ENCODE data around the gene ENTPD6.
"Not testable (repeated sequence)": the region's sequence is repeated elsewhere in the genome, so short reads cannot be mapped to it uniquely, and the experiment has no call there.

Gene ENTPD6

DNA sequence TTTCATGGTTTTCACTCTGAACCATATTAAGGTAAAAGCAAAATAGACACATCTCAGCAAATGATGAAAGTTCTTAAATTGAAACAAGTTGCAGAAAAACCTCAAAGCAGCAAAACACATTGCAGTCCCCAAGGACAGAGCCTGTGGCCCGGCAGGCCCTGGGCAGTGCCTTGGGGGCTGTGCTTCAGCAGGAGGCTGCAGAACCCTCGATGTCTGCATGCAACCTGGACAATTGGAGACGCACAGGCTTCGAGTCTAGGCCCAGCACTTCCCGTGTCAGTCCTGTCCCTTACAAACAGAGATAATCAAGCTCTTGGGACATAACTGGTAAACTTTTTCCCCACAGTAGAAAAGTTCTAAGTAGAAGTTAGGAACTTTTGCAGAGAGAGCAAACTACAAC, 61.6 kb downstream of the ENTPD6 start:
- DNase-seq (ENCODE audit: low spot score) = no peak

DNA sequence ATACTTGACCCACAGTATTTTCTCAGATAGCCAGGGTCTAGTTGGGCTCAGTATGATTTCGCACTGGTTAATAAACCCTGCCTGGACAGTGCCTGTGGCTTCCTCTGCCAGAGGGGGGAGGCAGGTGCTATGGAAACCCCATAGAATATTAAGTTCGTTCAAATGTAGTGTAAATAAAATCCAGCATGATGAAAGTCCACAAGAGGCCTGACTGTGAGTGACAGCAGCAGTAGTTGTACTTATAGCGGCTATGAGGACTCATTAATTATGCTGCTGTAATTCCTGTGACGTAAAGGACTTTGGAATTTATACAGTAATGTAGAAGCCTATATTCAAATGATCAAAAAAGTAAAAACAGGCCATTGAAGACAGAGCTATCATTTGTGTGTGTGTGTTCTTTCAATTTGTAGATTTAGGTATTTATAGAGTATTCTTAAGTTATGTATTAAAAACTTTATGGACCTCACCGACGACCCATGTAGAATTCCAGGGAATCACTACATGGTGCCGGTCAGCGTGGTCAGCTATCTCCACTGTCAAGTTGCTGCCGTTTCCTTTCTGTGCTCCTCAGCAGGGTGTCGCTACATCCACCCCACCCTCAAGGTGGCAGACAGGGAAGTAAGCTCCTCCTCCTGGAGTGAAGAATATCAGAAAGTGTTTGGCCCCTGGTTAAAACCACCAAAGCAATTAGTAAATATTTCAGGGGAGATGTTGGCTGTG, 62.4 kb downstream of the ENTPD6 start:
- DNase-seq (ENCODE audit: low spot score) = no peak

DNA sequence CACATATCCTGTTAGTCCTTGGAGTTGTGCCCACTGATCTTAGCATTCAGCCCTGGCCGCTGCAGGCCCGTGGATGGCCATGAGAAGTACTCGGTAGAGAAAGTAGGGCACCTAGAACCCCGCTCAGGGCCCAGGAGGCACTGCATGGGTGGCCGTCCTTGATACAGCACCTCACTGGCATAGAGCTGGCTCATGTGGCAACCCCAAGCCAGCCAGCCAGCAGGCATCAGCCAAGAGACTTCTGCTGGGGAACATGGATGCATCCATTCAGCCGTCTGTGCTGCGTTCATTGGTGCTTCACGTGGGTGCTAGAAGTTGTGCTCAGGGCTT, 62.9 kb downstream of the ENTPD6 start:
- no peak for DNase-seq (ENCODE audit: low spot score)

DNA sequence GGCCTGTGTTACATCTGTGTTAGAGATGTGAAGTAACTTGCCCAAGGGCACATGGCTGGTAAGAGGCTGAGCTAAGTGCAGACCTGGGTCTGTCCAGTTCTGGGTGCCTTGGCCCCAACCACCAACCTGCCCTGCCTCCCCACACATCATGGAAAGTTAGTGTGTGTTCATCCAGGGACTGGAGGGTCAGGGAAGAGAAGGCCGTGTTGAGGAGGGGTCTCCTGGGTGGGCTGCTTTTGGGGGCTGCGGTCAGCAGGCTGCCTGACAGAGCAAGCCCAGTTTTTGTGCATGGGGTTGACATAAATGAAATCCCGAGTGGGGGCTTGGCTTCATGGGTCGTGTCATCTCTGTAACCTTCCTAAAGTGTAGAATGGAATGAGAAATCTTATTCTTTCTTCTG, 63.3 kb downstream of the ENTPD6 start:
- DNase-seq (ENCODE audit: low spot score) = no peak

DNA sequence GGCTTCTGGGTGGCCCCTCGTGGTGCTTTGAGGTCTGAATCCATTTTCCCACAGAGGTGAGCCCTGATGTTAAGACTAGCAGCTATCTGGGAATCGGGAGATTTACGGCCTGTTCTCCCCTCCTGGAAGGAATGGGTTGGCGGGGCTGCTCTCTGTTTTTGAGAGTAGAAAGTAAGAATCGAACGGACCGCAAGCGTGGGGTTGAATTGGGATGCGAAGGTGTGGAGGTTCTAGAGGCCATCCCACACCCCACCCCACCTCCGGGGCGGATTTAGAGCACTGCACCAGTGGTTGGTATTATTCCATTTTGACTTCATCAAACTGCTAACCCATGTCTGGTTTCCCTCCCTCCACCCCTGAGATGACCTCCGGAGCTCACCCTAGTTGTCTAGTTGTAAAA, 63.8 kb downstream of the ENTPD6 start:
- no peak for DNase-seq (ENCODE audit: low spot score)

DNA sequence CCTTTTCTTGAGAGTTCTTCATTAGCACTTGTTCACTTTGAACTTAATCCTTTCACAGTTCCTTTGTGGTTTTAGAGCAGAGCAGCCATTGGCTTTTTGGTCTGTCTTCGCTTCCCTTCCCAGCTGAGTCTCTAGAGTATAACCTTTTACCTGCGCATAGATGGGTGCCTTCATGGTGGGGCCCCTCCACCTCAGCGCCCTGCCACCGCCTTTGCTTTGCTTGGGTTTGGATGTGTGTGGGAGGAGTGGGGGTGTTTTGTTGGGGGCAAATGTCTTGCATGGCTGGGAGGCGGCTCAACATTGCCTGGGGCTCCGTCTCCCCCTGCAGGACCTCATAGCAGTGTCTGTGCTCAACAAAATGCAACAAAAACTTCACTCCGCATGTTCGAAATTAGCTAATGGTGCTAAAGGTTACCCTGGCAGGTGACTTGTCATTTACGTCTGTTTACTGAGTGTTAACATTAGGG, 64.3 kb downstream of the ENTPD6 start:
- no peak for DNase-seq (ENCODE audit: low spot score)

DNA sequence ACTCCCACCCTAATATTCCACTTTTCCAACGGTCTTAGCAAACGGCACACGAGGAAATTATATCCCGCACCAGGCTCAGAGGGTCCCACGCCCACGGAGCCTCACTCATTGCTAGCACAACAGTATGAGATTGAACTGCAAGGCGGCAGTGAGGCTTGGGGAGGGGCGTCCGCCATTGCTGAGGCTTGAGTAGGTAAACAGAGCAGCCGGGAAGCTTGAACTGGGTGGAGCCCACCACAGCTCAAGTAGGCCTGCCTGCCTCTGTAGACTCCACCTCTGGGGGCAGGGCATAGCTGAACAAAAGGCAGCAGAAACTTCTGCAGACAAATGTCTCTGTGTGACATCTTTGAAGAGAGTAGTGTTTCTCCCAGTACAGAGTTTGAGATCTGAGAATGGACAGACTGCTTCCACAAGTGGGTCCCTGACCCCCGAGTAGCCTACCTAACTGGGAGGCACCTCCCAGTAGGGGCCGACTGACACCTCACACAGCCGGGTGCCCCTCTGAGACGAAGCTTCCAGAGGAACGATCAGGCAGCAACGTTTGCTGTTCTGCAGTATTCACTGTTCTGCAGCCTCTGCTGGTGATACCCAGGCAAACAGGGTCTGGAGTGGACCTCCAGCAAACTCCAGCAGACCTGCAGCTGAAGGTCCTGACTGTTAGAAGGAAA, 65.4 kb downstream of the ENTPD6 start:
- DNase-seq (ENCODE audit: low spot score) = not testable (repeated sequence)

DNA sequence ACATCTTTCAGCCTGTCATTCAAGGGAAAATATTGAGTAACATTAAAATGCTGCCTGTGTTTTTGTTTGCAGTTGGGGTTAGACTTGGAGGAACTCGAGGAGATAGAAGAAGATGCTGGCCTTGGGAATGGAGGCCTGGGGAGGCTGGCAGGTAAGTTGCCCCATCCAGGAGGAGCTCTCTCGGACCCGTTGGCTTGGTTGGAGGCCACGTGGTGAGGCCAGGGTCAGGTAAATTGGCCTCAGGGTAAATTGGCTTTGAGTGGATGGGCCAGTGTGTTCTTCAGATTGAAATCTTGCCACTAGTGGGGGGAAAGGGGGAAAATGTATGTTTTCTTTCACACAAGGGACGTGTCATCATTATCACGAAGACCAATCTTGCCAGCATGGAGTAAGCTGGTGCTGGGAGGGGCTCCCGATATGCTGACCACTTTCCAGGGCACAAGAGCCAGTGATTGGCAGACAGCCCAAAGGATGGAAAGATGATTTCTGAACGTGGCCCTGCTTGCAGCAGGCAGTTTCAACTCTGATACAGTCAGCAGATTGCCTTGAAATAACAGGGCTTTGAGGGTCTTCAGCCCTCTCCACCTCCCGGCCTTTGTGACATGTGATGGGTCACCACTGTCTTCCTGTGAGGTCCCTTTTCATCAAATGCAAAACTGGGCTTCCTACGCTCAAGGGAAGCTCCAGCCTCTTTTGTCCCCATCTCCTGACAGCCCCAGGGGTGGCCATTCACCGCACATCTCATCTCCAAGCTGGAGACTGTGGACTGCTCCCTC, 73.7 kb downstream of the ENTPD6 start:
- DNase-seq (ENCODE audit: low spot score) = no peak

DNA sequence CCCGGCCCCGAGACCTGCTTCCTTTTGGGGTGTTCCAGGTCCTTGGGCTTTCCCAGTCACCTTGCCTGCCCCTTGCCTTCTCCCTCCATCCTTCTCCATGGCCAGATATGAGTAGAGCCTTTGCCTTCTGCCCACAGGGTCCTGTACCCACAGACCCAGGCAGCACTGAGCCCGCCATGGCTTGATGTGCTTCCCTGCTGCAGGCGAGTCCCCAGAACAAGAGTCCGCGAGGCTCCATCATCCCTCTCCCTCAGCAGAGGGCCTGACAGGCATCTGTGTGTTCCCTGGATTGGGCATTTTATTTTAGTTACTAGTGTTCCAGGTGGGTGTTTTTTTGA, 74.3 kb downstream of the ENTPD6 start:
- DNase-seq (ENCODE audit: low spot score) = no peak

DNA sequence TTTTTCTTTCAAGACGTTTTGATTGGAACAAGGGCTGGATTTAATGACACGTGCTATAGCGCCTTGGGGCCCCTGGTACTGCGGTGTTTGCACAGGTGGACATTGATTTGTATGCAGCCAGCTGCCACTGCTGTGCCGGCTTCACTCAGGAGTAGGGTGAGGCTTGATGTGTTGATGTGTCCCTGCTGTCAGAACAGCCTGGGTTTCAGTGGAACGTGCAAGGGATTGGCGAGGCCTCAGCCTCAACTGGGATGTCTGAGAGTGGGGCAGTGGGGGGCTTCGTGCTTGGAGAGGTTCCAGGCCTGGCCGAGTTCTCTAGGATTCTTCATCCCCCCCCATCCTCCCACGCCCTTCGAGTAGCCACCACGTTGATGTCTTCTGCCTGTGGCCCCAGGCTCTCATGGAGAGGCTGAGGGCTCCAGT, 75.3 kb downstream of the ENTPD6 start:
- DNase-seq (ENCODE audit: low spot score) = no peak

DNA sequence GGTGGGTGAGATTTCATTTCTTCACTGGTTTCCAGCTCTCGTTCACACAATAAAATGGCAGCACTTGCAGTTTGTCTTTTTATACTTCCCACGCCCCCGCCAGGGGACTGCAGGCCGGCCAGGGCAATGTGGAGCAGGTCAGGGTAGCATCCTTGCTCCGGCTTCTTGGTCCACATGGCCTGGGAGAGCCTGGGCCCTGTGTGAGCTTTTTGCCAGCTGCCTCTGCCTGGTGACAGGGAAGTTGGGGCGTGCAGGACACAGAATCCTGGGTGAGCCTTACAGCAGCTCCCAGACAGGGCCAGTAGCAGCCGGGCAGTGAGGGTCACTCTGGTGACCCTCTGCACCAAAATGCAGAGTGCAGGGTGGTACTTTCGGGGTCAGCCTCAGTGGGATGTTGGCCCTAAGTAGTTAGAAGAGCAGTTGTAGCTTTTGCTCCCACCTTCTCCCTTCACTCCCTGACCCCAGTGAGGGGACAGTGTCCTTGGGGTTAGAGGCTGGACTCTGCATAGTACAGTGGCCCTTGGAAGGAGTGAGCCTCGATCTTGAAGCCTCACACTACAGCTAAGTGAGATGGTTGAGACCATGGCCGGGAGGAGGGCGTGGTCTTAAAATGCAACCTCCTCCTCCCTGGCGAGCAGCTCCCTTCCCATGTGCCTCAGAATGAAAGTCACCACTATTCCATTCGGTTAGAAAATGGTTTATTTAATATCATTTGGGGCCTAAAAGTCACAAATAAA, 76.1 kb downstream of the ENTPD6 start:
- no peak for DNase-seq (ENCODE audit: low spot score)

DNA sequence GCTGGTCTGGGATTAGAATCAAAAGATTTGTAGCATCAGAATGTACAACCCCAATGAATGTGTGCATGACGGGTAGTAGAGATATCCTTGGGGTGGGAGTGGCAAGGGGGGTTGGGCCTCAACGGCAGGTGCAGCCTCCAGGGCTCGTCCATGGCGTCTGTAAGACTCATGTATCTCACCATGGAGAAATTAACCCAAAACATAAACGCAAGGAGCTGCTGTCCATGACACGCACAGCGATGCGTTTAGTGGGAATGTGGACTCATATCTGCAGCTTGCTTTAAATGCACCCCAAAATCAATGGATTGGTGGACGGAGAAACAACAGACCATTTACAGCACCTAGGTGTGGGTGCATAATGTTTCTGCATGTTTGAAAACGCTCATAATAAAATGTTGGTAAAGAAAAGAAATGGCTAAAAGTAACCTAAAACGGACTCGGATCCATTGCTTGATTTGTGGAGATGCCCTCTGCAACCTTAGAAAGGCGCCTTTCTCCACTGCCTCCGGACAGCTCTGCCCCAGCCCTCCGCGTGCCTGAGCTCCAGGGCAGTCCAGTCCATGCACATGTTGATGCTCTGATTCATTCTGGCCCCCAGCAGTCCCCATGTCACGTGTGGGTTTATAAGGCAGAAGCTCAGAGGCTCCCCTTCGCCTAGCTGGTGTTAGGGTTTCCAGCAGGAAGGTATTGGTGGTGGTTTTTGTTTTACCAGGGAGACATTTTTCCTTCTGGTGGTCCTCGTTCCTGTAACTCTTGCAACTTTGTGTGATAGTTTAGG, 76.9 kb downstream of the ENTPD6 start:
- DNase-seq (ENCODE audit: low spot score) = no peak

DNA sequence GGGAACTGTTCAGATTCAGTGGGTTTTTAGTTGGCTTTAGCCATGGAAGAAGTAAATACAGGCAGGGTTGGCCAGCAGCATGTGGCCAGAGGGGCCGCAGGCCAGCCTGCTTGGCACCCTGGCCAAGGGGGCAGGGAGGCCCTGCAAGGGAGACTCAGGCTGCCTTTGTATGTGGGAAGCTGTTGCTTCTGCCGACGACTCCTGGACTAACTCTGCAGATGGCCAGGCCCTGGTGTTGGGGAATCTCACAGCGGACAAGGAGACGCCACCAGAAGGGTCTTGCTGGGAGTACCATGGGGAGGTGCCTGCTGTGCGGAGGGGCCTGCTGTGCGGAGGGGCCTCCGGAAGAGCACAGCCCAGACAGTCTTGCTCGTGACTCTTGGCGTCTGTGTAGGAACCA, 77.5 kb downstream of the ENTPD6 start:
- DNase-seq (ENCODE audit: low spot score) = no peak

DNA sequence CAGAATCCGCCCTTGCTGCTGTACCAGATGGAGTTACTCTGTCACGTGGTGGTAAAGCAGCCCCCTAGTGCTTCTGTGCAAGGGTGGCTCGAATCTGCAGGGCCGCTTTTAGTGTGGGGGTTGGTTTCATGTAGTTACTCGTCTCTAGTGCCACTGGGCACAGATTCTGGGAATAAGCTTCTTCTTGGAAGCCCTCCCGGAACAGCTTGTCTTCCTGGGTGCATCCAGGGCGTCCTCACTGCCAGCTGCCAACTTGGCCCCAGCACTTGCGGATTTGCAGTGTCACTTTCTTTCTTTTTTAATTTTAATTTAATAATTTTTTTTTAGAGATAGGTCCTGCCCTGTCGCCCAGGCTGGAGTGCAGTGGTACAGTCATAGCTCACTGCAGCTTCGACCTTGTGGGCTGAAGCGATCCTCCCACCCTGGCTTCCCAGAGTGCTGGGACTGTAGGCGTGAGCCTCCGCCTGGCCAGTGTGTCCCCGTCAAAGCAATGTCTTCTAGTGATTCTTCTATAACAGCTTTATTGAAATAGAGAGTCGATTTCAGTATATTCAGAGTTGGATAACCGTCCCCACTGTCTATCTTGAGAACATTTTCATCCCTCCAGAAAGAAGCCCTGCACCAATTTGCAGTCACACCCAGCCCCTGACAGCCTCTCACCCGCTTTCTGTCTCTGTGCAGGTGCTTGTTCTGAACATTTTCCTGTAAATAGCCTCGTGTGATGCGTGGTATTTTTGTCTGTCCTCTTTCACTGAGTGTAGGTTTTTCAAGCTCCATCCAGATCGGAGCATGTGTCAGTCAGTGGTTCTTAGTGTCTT, 78.2 kb downstream of the ENTPD6 start:
- no peak for DNase-seq (ENCODE audit: low spot score)

DNA sequence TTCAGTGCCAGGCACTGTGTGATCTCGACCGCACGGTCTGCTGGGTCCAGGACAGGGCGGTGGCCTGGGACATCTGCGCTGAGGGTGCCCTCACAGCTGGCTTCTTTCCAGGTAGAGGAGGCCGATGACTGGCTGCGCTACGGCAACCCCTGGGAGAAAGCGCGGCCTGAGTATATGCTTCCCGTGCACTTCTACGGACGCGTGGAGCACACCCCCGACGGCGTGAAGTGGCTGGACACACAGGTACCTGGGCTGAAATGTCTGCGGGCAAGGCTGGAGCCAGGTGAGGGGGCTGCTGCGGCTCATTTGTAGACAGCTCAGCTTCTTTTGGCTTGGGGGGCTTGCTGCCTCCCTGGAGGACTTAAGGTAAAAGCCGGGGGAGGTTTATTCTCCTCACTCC, 79.0 kb downstream of the ENTPD6 start:
- no peak for DNase-seq (ENCODE audit: low spot score)

DNA sequence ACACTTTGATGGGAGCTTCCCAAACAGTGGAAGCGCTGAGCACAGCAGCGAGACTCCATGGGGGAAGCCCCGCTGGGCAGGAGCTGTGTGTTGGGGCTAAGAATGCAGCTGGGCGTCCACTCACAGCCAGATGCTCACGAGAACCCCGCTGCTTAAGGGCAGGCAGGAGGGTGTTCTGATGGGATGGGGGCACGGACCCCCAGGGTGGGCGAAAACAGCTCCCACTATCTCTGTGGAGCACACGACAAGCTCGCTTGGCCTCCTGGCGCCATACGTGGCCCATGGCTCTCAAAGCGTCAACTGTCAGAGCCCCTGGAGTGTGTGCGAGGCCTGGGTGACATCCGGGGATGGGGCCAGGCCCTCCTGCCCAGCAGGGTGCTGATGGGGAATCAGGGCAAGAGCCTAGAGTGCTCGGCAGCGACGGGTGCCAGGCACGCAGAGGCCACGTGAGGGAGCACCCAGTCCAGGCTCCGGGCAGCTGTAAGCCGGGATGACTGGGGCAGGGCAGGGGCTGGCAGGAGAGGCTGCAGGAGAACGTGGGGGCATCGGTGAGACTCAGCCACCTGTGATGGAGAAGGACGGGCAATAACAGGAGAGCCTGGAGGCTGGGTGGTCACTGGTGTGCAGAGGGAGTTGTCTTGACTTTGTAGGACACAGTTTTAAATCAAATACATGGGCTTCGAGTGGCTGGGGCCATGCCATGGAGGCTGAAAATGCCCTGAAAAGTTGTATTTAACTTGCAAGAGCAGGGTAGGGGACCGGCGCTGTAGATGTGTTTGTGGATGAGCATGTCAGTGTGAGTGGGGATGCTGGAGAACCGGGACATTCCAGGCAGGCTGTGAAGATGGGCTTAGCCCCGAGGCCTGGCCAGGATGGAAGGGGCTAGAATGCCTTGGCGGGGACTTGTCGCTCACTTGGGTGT, 79.6 kb downstream of the ENTPD6 start:
- DNase-seq (ENCODE audit: low spot score) = no peak

DNA sequence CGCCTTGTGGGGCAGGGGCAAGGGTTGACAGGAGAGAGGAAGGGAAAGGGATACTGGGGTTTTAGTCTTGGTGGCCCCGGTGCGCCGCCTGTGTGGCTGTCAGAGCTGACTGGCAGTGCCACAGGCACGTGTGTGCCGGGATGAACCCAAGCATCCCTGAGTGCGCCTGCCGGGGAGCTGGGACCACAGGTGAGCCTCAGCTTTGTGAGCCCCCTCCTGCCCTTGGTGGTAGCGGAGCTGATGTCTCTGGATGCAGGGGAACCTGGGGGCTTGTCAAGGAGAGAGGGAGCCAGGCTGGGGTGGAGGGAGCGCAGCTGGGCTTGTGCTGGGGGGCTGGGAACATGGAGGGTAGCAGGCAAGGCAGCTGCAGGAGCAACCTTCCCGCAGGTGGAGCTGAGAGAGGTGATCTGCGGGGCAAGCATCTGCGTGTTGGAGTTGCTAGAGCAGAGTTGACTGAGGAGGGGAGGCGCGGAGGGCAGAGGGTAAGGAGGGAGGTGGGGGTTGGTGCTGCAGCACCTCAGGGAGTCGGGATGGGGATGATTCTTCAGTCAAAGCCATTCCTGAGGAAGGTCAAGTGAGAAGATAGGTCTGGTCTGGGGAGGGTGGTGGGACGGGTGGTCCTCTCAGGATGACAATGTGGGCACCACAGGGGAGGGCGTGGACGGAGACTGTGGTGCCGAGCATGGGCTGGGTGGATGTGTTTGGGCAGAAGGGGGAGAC, 80.5 kb downstream of the ENTPD6 start:
- no peak for DNase-seq (ENCODE audit: low spot score)

All from hematopoietic multipotent progenitor cell treated with erythropoietin and hydrocortisone succinate and interleukin-3 and kit ligand, for 15 days (in vitro differentiated cells).